HG02678 (cell line): ENCODE measurements around the gene AARS2.
"Not testable (repeated sequence)": the region's sequence is repeated elsewhere in the genome, so short reads cannot be mapped to it uniquely, and the experiment has no call there.

Experiments
- ATAC-seq: cut with Tn5 transposase; IDR thresholded peaks from one replicate; pipeline ENCODE4 v1.9.1; 2021; ENCODE audit warnings: mild to moderate bottlenecking, moderate library complexity; ENCODE audit not compliant: unreplicated experiment

The AARS2 gene

DNA sequence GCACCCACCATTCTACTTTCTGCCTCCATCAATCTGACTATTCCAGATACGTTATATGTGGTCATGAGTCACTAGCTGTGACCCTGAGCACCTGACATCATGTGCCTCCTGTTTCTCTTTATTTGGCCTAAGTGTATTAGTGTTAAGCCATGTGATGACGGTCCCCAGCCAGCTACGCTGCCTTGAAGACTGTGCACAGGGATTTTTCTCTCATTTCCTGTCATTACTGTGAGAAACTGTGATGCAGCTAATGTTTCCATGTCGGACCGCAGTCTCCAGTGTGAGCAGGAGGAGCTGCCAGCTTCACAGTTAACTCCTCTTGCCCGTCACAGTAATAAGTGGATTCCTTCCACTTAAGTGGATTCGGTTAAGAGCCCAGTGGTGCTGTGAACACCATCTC is 19.4 kb upstream of the AARS2 start:
- no peak for ATAC-seq

- no peak for ATAC-seq
Observed at GRCh38 chr6:44329858-44330257, 16.7 kb upstream of the AARS2 start.

GRCh38 chr6:44328203-44328602 is 15.1 kb upstream of the AARS2 start:
- ATAC-seq: not testable (repeated sequence)

- no peak for ATAC-seq
Observed at GRCh38 chr6:44327760-44328159, 14.6 kb upstream of the AARS2 start.

GRCh38 chr6:44327096-44327495 is 13.9 kb upstream of the AARS2 start:
- no peak for ATAC-seq

GRCh38 chr6:44321210-44321609 is 8.1 kb upstream of the AARS2 start:
- ATAC-seq: no peak

GRCh38 chr6:44317136-44317631 is 4.0 kb upstream of the AARS2 start:
- ATAC-seq: not testable (repeated sequence)

DNA sequence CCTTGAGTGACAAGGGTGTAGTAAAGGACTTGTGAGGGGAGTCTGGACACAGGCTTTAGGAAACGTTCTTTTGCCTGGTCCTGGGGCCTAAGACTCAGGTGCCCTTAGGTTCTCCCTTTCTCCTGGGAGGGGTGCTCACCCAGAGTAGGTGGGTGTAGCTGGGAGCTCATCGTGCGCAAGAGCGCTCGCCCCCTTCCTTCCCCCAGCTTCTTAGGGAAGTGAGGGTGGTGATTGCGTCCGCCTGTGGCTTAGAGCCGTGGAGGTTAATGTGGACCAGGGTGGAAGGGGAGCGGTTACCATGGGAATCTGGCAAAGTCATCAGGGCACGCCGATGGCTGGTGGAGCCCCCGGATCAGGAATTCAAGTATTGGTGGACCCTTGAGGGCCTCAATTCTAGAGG is 3.3 kb upstream of the AARS2 start:
- no peak for ATAC-seq

DNA sequence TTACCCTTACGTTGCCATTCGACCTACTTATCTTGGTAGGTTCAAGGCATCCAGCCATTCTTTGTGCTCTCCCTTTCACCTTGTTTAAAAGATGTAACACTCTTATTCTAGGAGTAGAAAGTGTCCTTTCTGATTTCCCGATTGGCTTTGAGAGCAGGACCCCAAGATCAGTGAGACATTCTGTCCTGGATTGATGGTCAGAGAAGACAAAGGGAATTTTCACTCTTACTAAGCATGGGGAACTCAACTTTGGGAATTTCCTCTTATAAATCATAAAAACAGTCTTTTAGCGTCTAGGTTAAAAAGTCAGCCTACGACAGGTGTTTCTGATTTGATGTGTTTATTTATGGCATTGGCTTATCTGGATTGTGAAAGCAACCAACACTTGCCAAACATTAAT is 2.8 kb upstream of the AARS2 start:
- ATAC-seq: no peak

- ATAC-seq: no peak
Observed at GRCh38 chr6:44315516-44315915, 2.4 kb upstream of the AARS2 start.

DNA sequence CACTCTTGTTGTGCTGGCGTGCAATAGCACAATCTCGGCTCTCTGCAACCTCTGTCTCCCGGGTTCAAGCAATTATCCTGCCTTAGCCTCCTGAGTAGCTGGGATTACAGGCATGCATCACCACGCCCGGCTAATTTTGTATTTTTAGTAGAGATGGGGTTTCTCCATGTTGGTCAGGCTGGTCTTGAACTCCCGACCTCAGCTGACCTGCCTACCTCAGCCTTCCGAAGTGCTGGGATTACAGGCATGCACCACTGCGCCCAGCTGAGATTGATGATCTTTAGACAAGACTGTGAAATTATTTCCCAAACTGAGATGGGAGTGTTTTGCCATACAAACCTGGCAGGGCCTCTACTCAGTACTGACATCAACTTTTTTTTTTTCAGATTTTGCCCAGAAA is 1.5 kb upstream of the AARS2 start:
- not testable (repeated sequence) for ATAC-seq

DNA sequence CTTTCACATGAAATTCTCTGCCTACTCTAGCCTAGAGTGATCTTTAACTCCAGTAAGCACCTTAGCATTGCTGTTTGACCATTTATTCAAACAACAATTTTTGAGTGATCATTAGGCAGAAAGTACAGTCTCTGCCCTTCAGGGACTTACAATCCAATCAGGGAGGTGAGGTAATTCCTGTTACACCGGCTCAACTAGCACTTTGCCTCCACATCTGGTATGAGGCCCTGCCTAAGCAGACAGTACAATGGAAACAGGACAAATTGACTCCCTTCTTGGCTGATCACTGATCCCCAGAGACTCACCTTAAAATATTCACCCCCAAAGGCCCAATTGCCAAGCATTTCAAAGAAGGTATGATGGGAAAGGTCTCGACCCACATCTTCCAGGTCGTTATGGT is 1.4 kb downstream of the AARS2 start:
- no peak for ATAC-seq

DNA sequence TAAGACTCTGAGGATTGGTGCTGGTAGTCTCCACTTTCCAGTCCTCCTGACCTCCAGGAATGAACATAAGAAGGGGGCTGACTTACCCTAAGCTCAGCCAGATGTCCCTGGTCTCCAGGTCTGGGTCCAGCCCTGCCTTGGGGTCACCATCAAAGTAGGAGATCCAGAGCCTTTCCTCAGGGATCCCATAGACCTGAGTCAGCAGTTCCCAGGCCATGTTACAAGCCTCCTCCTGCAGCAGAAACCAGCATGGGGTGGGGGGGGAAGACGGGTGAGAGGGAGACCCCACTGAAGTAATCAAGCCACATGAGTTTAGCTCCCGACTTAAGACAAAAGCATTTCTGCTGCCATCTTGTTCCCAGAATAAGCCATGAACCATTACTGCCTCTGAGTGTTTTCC is 1.8 kb downstream of the AARS2 start:
- ATAC-seq: no peak

DNA sequence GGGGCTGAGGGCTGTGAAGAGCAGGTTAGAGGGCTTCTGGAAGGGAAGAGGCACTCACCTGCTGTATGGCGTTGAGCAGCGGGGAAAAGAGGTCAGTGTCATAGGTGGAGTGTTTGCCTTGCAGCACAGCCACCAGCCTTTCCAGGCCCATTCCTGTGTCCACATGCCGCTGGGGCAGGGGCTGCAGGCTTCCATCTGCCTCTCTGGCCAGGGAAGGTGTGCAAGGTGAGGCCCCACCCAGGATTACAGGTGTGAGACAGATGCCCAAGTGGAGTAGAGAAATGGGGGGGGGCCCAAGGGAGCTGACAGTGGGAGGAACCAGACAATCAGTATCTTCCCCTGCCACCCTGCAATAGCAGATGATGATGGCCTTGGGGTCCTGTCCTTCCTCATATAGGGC is 2.9 kb downstream of the AARS2 start:
- no peak for ATAC-seq

- ATAC-seq: no peak
Observed at GRCh38 chr6:44309631-44310030, 3.5 kb downstream of the AARS2 start.

GRCh38 chr6:44309092-44309491 is 4.1 kb downstream of the AARS2 start:
- no peak for ATAC-seq

GRCh38 chr6:44307217-44307616 is 5.9 kb downstream of the AARS2 start:
- no peak for ATAC-seq

- no peak for ATAC-seq
Observed at GRCh38 chr6:44306710-44307109, 6.4 kb downstream of the AARS2 start.

DNA sequence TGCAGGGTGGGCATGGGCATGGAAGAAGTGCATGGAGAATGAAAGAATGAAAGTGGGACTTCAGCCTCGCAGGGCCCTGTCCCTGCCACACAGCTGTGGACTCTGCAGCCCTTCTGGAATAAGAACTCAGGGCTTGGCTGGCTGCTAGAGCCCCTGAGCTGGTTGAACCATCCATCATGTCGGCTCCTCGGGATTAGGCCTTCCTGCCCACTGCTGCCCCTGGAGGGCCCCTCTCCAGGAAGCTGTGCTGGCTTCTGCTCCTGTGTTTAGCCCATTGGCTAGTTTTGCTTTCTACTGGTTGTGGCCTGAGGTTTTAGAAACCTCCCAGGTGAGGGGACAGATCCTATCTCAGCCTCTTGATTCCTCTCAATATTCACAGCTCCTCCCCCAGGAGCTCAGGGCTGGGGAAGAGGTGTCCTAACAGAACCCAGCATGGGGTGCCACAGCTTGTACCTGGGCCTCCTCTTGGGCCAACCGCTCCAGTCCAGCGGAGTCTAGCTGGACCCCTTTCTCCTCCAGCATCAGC is 7.9 kb downstream of the AARS2 start:
- no peak for ATAC-seq

DNA sequence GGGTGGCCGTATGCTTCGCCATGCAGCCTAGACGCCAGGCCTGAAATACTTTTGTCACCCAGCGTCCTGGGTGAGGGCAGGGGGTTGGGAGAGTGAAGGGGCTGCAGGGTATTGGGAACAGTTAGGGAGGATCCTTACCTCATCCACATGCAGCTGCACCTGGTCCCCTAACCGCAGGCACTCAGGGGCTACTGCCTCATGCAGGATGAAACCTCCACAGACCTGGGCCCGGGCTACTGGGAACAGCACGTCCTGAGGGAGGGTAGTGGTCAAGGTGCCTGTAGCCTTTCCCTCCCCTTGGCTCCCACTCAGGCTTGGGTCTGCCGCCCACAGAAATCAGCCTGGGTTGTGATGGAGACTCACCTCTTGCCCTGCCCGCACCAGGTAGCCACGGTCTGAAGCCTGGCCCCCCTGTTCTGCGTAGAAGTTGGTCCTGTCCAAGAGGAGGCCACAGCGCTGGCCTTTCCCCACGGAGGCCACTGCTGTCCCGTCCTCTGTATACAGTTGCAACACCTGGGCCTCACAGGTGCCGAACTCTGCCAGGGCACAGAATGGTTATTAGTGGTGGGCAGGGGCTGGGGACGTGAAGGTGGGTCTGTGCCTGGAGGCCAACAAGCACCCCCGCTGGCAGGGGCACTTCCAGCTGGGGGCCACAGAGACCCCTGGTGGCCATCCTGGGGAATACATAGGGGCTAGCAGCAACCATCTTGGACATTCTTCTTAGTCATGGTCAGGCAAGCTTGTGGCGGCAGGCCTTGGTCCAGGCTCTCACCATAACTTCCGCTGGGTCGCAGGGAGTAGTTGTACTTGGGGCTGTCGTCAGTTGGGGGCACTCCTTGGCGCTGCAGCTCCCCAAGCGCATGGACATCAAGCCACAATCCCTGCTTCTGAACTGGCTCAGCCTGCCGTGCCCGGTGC is 8.6 kb downstream of the AARS2 start:
- ATAC-seq: no peak

- no peak for ATAC-seq
Observed at GRCh38 chr6:44303842-44304241, 9.3 kb downstream of the AARS2 start.

- ATAC-seq: no peak
Observed at GRCh38 chr6:44302856-44303255, 10.3 kb downstream of the AARS2 start.
